ENCODE results near the gene IFI27L1.
"Not testable (repeated sequence)": the region's sequence is repeated elsewhere in the genome, so short reads cannot be mapped to it uniquely, and the experiment has no call there.

IFI27L1 gene

DNA sequence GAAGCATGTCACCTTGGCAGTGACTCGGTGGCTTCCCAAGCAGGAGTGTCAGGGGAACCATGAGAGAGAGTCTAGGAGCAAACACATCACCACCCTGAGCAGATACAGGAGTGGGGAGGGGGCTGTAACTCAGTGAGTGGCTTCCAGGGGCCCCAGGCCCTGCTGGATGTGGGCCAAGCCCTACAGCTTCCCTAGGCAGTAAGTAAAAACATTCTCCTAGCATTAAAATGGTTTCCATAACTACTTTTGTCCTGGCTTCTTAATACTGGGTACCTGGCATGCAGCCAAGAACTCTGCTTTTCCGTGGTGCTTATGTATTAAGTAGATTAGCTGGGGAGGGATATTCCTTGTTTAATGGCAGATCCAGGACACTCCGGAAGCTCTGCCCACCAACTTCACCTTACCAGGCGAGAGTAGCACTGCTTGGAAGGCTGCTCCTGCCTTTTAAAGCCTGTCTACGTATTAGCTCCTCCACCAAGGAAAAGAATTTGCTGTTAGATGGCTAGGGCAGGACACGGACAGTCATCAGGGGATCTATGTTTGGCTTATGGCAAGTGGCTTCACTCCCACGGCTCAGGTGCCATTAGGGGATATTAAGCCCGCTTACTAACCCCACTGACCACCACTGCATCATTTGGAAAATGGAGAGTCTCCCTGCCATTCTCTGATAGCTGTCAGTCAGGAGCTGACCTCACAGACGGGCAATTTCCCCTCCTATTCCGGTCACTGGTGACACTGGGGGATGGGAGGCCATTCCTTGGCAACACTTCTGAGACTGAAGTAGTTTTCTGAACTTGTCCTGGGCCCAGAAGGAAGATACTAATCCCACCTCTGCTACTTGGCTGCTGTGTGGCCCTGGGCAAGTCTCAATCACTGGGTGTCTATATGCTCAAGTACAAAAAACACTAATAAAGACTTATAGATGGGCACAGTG lies 32.2 kb upstream of the IFI27L1 start:
- no peak for DNase-seq

GRCh38 chr14:94049625-94050023 lies 31.5 kb upstream of the IFI27L1 start:
- no peak for DNase-seq

DNA sequence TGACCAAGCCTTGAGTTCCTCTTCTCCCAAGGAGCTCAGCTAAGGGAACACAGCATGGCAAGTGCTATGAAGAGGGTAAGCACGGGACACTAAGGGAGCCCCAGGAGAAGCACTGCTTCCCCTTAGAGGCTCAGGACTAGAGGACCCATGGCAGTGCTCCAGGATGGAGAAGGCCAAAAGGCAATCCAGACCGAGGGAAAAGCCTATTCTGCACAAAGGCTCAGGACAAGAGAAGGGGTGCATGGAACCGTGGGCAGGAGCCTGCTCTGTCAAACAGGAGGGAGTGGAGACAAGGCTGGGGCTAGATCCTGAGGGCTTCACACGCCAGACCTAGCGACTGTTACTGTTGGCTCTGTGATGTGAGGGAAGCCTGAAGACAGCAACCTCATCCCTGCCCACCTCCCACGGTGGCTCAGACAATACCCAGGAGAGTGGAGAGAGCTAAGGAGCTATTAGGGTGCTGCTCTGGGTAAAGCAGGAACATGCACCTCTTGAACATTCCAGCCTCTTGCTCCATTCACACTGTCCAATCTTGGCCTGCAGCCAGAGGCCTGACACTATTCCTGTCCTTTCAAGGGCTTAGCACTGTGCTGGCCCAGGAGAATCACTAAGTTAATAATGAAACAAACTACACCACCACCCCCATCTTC lies 30.8 kb upstream of the IFI27L1 start:
- no peak for DNase-seq

- DNase-seq = no peak
Measured at GRCh38 chr14:94051115-94051514, 30.0 kb upstream of the IFI27L1 start.

- DNase-seq = no peak
Measured at GRCh38 chr14:94051779-94052178, 29.3 kb upstream of the IFI27L1 start.

DNA sequence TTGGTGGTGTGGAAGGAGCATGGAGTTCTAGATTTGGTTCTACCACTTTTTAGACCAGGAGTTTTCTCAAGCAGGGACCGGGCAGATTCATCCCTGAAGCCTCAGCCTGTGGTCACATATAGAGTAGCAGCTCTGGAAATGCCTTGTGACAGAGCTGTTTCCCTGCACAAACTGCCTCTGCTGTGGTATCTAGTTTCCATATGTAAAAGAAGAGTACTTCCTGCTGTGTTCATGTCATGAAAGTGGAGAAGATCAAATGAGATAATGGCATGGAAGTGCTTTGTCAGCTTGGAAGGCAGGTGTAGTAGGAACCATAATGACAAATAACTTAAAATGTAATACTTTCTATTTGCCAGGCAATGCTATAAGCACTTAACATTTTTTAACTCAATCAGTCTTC lies 28.9 kb upstream of the IFI27L1 start:
- DNase-seq = no peak

DNA sequence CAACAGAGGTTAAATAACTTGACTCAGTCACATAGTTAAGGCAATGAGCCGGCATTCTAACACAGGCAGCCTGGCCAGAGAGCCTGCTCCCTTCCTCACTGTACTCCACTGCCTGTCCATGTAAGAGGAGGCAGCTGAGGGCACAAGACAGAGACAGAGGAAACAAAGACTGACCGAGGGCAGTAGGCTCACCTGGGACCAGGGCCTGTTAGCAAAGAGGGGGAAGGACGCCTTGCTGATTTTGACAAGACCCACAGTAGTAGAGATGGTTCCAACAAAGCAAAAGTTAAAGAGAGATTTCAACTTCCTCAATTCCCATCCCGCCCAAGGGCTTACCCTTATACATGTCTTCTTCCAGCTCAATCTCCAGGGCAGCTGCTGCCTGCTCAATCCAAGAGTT lies 28.4 kb upstream of the IFI27L1 start:
- no peak for DNase-seq

GRCh38 chr14:94054401-94054800 lies 26.7 kb upstream of the IFI27L1 start:
- DNase-seq = no peak

DNA sequence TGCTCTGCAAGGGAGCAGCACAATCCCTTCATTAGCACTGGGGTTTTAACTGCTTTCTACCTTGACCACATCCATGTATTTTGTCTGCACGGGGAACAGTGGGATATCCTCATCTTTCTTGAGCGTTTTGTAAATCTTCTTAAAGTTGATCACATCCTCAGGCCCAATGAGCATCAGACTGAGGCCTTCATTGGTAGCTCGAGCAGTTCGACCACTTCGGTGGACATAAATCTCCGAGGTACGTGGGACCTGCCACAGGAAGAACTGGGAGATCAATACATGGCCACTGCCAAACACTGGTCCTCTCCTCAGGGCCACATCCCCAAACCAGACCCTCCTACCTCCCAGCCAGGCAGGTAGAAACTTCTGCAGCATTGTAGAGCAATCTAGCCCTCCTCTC lies 26.2 kb upstream of the IFI27L1 start:
- DNase-seq = no peak

DNA sequence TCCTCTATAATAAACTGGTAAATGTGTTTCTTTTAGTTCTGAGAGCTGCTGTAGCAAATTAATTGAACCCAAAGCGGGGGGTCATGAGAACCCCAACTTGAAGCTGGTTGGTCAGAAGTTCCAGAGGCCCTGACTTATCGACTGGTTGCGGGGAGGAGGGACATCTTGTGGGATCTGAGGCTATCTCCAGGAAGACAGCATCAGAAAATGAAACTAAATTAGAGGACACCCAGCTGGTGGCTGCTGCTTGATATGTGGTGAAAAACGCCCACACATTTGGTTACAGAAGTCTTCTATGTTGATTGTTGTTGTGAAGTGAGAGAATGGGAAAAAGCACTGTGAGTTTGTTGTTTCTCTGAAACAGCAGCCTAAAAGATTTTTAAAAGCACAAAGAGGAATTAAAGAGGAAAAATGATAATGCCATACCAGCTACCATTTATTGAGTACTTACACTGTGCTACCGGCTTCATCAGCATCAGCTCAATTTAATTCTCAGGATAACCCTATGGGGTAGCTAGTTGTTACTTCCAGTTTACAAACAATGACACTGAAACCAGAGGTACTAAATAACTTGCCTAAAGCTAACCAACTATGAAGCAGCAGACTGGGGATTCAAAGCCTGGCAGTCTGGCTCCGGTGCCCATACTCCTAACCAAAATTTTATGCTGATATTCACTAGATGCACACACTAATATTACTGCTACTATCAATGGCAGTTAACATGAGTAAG lies 24.4 kb upstream of the IFI27L1 start:
- no peak for DNase-seq

GRCh38 chr14:94058128-94058673 lies 22.9 kb upstream of the IFI27L1 start:
- no peak for DNase-seq

DNA sequence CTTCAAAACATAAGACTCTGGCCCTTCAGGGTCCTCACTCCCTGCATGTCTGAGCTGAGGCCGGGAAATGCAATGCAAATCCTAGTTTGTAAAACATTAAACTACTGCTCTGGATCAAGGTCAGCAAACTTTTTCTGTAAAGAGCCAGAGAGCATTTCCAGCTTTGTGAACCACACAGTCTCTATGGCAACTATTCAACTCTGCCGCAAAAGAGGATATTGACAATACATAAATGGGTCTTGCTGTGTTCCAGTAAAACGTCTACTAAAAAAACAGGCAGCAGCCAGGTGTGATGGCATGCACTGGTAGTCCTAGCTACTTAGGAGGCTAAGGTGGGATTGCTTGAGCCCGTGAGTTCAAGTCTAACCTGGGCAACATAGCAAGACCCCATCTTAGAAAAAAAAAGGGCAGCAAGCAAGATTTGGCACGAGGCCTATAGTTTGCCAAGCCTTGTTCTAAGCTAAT lies 22.4 kb upstream of the IFI27L1 start:
- no peak for DNase-seq

DNA sequence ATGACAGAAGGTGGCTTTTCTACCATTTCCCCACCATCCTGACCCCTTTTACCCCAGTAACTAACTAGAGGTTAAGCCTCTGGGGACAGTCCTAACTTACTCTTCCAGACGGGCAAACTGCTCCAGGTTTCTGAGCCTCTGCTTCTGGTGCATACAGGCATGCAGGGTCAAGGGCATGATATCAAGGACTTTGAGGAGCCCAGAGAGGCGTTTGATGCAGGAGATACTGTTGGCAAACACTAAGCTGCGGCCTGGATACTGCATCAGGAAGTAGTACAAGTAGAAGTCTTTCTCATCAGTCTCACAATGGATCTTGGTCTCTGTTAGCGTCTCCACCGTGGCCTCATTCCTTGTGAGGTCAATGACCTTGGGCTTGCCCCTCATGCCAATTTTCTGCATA lies 21.1 kb upstream of the IFI27L1 start:
- DNase-seq = no peak

GRCh38 chr14:94062344-94062940 lies 18.7 kb upstream of the IFI27L1 start:
- no peak for DNase-seq

- DNase-seq = no peak
Measured at GRCh38 chr14:94066089-94066676, 14.9 kb upstream of the IFI27L1 start.

GRCh38 chr14:94072076-94072475 lies 9.0 kb upstream of the IFI27L1 start:
- DNase-seq = not testable (repeated sequence)

- no peak for DNase-seq
Measured at GRCh38 chr14:94074534-94074933, 6.6 kb upstream of the IFI27L1 start.

GRCh38 chr14:94075008-94075407 lies 6.1 kb upstream of the IFI27L1 start:
- no peak for DNase-seq

DNA sequence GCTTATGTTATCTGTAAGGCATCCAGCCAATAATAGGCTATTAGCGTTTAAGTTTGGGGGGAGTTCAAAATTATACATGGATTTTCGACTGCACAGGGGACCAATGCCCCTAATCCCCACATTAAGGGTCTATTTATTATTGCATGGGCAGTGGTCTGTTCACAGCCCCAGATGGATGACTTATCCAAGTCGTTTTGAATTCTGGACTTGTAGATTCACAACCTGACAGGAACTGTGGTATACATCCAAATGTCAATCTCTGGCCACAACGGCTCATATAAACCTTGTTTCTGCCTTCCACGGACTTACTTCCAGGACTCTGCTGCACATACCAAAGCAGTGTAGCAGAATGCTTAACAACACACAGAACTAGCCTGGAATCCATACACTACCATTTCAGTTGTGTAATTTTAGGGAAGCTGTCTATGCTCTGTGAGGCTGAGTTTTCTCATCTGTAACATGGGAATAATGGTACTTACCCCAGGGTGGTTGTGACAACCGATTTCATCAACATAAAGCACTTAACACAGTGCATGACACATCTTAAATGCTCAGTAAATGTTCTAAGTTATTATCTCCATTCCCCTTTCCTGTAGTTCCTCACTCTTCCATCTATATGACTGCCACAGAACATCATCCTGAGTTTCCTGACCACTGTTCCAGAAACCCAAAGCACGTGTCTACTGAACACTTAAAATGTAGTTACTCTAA lies 3.8 kb upstream of the IFI27L1 start:
- no peak for DNase-seq

DNA sequence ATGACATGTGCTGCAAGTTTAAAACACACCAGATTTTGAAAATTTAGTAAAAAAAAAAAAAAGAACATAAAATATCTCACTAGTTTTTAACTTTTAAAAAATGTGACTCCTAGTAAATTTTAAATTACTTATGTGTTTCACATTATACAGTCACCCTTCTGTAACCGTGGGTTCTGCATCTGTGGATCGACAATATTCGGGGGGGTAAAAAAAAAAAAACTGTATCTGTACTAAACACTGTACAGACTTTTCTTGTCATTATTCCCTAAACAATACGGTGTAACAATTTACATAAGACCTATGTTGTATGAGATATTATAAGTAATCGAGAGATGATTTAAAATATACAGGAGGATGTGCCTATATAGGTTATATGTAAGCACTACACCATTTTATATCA lies 3.3 kb upstream of the IFI27L1 start:
- no peak for DNase-seq

DNA sequence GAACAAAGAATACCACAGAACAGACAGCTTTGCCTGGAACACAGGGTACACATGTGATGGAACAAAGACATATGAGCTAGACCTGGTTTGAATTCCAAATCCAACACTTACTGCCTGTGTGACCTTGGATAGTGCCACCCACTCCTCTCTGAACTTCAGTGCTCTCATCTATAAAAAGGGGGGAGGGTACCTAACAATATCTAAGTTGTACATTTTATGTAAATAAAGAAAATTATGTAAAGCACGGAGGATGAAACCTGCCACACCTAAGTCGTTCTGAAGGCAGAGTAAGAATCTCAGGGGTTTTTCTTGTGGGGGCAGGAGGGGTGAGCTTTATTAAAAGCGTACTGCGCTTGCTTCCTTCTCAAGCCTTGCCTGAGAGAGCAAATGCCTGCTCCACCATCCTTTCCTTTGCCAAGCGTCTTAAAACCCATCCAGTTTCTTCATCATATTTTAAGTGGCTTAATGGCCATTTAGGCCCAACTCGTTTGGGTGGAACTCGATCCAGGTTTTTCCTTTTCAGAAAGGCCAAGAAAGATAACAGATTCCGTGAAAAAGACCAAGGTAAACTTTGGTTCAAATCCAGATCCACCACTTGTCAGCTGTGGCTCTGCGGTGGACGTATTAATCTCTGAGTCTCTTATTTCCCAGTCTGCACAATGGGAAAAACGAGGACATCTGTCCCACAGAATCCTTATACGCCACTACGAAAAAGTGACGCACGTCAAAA lies 1.1 kb upstream of the IFI27L1 start:
- no peak for DNase-seq

Measured in NCI-H1436 treated with DMSO at 0.1 percent for 48 hours (cell line).